GM18498 (cell line): ENCODE measurements around the gene UQCRQ.
"Not testable (repeated sequence)": the region's sequence is repeated elsewhere in the genome, so short reads cannot be mapped to it uniquely, and the experiment has no call there.

Experiments
- ATAC-seq: cut with Tn5 transposase; IDR thresholded peaks from one replicate; pipeline ENCODE4 v1.9.1; 2021; ENCODE audit warnings: mild to moderate bottlenecking, moderate library complexity; ENCODE audit not compliant: unreplicated experiment

UQCRQ gene

GRCh38 chr5:132831095-132831860 is 35.2 kb upstream of the UQCRQ start:
- no peak for ATAC-seq

DNA sequence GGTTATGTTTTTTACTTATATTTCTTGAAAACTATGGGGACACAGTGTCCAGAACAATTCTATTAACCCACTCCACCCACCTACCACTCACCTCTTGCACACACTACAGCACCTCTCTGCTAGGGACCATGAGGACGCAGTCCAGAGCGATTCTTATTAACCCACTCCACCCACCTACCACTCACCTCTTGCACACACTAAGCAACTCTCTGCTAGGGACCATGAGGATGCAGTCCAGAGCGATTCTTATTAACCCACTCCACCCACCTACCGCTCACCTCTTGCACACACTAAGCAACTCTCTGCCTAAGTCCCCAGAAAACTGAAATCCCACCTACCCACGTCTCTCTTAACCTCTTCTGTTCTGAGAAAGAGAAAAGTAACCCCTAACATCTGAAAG is 33.8 kb upstream of the UQCRQ start:
- no peak for ATAC-seq

- no peak for ATAC-seq
These were observed 32.4 kb upstream of the UQCRQ start for GRCh38 chr5:132834057-132834456.

- ATAC-seq, result no peak
These were observed 29.6 kb upstream of the UQCRQ start for GRCh38 chr5:132836852-132837251.

DNA sequence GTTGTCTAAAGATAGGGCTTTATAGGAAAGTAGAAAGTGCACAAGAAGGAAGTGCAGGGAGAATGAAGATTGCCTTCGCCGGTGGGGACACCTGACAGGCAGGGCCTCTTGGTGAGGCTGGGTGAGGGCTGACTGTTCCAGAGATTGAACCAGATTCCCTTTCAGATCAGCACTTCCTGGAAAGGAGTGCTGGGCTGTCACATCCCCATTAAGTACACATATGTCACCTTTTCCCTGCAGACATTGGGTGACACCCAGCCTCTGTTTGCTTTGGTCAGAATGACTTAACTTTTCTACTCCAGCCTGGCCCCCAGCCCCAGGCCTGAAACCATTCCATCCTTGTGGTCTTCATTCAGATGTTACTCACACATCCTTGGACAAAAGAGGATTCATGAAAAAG is 28.6 kb upstream of the UQCRQ start:
- ATAC-seq, result no peak

DNA sequence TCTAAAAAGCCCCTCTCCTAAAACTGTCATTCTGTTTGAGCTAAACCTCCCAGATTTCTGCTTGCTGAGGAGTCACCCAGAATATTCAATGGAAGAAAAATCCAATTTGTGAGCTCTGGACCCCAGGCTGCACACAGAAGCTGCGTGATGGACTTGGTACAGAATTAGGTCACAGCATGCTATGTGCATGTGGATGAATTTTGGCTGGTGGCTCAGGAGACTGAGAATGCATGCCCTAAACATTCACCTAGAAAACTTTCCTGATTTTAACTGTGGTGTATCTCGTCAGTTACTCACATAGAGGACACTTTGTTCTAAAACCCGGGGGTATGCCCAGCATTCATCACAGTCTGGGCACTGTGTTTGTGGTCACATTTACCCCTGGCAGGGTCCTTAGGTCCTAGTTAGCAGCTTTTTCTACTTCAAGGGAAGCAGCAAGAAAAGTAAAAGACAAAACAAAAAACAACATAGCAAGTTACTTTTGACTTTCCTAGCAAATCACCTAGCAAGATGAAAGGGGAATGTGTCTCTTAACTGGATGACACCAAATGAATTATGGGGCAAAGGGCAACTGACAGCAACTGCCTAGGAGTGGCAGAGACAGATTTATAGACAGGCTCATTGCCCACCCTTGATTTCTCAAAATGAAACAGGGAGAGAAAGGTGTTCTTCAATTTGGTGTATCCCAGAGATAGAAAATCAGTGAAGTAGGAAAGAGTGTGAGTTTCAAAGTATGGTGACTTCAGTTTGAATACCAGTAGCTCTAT is 27.7 kb upstream of the UQCRQ start:
- no peak for ATAC-seq

DNA sequence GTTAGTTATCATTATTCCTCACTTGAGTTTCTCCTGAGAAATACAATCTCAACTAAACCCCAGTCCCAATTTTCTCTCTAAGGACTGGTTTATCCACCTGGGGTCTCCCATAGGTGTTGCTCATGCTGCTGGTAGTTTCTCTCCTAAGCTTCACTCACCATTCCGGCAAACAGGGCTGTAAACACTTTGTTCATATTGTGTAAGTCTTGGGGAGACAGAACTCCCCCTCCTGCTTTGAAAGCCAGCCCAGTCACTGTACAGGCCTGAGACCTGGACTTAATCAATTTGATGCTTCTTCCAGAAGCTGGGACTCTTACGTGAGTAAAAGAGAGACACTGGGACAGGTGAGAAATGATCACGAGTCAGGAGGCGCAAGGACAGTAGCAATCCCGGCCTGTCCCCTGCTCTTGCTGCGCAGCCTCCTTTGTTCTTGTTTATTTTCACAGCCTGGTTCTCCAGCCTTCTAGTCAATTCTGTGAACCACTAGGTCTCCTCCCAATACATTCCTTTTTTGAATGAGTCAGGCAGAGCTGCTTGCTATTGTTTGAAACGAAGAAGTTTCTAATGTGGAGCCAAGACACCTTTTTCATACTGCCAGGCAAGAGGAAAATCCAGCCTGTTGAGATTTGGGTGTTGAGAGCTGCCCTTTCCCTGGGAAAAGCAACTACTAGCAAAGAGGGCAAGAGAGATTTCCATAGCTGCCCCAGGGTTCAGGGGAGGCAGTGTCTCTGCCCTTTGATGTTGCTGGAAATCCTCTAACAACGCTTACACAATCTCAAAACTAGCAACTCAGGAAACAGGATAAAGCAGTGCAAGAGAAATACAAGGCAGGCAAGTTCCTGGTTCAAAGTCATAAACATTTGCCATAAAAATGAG is 26.8 kb upstream of the UQCRQ start:
- ATAC-seq, result no peak

DNA sequence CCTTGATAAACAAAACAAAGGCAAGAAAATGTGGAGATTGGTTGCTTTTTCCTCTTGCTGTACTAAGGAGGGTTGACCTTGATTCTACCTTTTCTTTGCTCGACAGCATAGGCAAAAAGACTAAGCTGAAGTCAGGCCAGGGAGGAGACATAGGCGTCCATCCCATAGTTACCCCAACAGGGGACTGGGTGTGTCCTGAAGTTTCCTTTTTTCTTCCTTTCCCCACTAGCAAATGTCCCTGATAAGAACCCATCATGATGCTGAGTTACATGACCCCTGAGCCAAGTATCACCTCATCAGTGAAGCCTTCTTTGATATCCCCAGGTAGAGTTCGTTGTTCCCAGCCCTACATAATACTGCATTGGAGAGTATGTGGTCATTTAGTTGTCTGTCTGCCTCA is 26.1 kb upstream of the UQCRQ start:
- no peak for ATAC-seq

GRCh38 chr5:132840896-132841295 is 25.5 kb upstream of the UQCRQ start:
- no peak for ATAC-seq

DNA sequence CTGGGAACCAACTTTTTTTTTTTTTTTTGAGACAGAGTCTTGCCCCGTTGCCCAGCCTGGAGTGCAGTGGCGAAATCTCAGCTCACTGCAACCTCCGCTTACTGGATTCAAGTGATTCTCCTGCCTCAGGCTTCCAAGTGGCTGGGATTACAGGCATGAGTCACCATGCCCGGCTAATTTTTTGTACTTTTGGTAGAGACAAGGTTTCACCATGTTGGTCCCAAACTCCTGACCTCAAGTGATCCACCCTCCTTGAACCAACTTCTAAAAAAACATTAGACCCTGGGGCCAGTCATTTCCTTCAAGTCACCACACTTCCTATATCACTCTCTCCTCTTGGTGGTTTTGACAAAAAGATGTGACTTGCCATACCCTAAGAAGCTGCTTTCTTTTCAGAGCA is 25.1 kb upstream of the UQCRQ start:
- no peak for ATAC-seq

DNA sequence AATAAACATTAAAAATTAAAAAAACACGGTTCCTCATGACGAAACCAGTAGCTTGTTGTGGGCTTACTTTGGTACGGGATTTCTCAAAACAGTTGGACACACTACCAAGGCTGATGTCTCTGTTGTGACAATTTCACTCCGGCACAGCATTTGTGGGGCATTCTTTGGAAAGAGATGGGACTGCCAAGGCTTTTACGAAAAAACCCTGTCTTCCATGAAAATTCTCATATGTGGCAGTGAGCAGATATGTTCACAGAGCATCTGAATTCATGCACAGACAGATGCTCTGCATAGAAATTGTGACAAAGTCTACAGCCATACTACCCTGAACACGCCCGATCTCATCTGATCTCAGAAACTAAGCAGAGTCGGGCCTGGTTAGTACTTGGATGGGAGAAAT is 18.2 kb upstream of the UQCRQ start:
- no peak for ATAC-seq

- ATAC-seq, result no peak
These were observed 17.1 kb upstream of the UQCRQ start for GRCh38 chr5:132849347-132849746.

- ATAC-seq, result no peak
These were observed 16.4 kb upstream of the UQCRQ start for GRCh38 chr5:132850066-132850465.

GRCh38 chr5:132853323-132853722 is 13.1 kb upstream of the UQCRQ start:
- no peak for ATAC-seq

- ATAC-seq, result no peak
These were observed 12.7 kb upstream of the UQCRQ start for GRCh38 chr5:132853790-132854189.

GRCh38 chr5:132854301-132854700 is 12.1 kb upstream of the UQCRQ start:
- ATAC-seq, result no peak

GRCh38 chr5:132854992-132855391 is 11.4 kb upstream of the UQCRQ start:
- ATAC-seq, result not testable (repeated sequence)

DNA sequence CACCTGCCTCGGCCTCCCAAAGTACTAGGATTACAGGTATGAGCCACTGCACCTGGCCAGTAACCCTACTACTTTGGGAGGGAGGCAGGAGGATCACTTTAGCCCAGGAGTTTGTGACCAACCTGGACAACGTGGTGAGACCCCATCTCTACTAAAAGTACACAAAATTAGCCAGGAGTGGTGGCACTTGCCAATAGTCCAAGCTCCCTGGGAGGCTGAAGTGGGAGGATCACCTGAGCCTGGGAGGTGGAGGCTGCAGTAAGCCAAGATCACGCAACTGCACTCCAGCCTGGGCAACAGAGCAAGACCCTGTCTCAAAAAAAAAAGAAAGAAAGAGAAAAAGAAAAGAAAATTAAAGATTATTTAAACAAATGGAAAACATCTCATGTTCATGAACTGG is 10.4 kb upstream of the UQCRQ start:
- ATAC-seq, result no peak

DNA sequence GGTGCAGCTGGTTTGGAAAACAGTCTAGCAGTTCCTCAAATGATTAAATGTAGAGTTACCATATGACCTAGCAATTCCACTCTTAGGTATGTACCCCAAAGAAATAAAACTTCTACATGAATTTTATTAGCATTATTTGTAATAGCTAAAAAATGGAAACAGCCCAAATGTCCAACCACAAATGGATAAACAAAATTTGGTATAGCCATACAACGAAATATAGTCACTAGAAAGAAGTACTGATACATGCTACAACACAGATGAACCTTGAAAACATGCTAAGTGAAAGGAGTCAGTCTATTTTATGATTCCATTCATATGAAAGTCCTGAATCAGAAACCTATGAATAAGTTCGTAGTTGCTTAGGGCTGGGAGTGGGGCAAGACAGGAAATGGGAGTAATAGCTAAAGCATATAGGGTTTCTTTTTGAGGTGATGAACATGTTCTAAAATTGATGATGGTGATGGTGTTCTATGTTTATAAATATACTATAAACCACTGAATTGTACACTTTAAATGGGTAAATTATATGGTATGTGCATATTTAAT is 6.5 kb upstream of the UQCRQ start:
- no peak for ATAC-seq

DNA sequence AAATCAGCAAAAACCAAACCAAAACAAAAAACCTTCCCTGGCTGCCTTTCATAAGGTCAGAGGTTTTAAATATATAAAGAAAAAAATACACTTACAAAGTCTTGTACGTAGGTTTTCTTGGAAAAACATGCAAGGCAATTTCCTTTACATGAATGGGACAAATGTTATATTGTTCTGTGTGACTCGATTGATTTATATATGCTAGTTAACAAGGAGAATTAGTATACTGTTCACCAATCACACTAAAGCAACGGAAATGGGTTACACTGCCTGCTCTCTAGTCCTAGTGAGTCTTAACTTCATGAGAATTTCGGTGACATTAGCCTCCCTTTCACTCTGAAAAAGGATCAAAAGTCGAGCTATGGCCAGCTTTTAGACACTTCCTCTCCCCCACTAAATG is 5.7 kb upstream of the UQCRQ start:
- no peak for ATAC-seq

GRCh38 chr5:132865668-132866341 is 637 bp upstream of the UQCRQ start:
- ATAC-seq, result peak; percentile 24
